K562 (cell line): ENCODE results near the gene TBC1D1. TPM values are rescaled to one million over a fixed set of nuclear protein-coding genes. Genes with fewer than 3 reads are reported as not detected.

Source experiments
- ATAC-seq: fragments of 200-7000 bp; cut with Tn5 transposase; 3 replicates; pipeline ENCODE4 v1.9.1; 2020; ENCODE audit warnings: moderate library complexity
- BruUV-seq: library from RNA; stranded (reverse); fragments of 400-500 nt; replicated peaks from 2 replicates; lab custom pipeline; 2021; lab: Mats Ljungman, UMichigan
- CTCF ChIA-PET: fragments of 300-600 bp; formaldehyde crosslinking; extraction: SDS; loops from one replicate; lab custom pipeline; 2021; ENCODE audit warnings: low intra/inter-chr PET ratio; lab: Yijun Ruan, JAX
- POLR2A ChIA-PET: fragments of 300-600, 350-650 bp; sonication (Branson Sonifier 250); formaldehyde crosslinking; extraction: SDS; loops from one replicate; lab custom pipeline; 2021; ENCODE audit warnings: antibody characterized with exemption, inconsistent platforms; lab: Yijun Ruan, JAX
- DNase-seq, 4 experiments: peaks; one replicate each; pipeline versions ENCODE4 v3.0.0 to v3.0.0-alpha.2; 2011 to 2018; ENCODE audit warnings: low spot score in 3 of 4, mixed read lengths in 3 of 4; ENCODE audit errors: extremely low read depth in 1 of 4
- FAIRE-seq: peaks from 2 replicates; lab custom pipeline; 2011; peaks lifted over from hg19 to GRCh38; lab: Jason Lieb, UNC
- H2AFZ ChIP-seq: 2 replicates; pipeline ENCODE4 v1.6.0; 2011; ENCODE audit warnings: low read depth, low read length, control low read depth, inconsistent platforms
- H3K27ac ChIP-seq: fragments of 200-600 bp; 3 replicates; pipeline ENCODE4 v1.8.0; 2011; ENCODE audit warnings: low read depth, mild to moderate bottlenecking, control low read depth, inconsistent platforms, low read length, moderate library complexity, mixed read lengths; ENCODE audit errors: extremely low read depth
- H3K27me3 ChIP-seq, 2 experiments: fragments of 300-600 bp in 1 of 2; 2 replicates in 1 of 2; 3 replicates in 1 of 2; pipeline versions ENCODE4 v1.6.0 to v1.8.0; 2011; ENCODE audit warnings: inconsistent platforms in 2 of 2, low read length in 2 of 2, mild to moderate bottlenecking in 1 of 2, mixed read lengths in 1 of 2, moderate library complexity in 1 of 2; ENCODE audit not compliant: control insufficient read depth in 2 of 2, insufficient read depth in 2 of 2
- H3K36me3 ChIP-seq: fragments of 300-600 bp; 3 replicates; pipeline ENCODE4 v1.8.0; 2011; ENCODE audit warnings: mild to moderate bottlenecking, low read length, inconsistent platforms; ENCODE audit not compliant: control insufficient read depth, insufficient read depth
- H3K4me1 ChIP-seq, 2 experiments: fragments of 200-600 bp in 1 of 2; replicated peaks in 1 of 2; 2 replicates in 1 of 2; 3 replicates in 1 of 2; pipeline versions ENCODE4 v1.5.1 to v1.8.0; 2011; ENCODE audit warnings: inconsistent platforms in 2 of 2, low read length in 2 of 2, mild to moderate bottlenecking in 1 of 2, mixed read lengths in 1 of 2, moderate library complexity in 1 of 2; ENCODE audit not compliant: control insufficient read depth in 2 of 2, insufficient read depth in 2 of 2
- H3K4me2 ChIP-seq: 2 replicates; pipeline ENCODE4 v1.6.1; 2011; ENCODE audit warnings: low read length, control low read depth, inconsistent platforms, mixed read lengths; ENCODE audit not compliant: insufficient read depth
- H3K4me3 ChIP-seq: fragments of 200-600 bp; sonication (generic), shearing (Covaris generic); 2 replicates; pipeline ENCODE4 v1.5.1; 2016; ENCODE audit warnings: control low read depth, inconsistent platforms
- H3K79me2 ChIP-seq: fragments of 200-600 bp; 3 replicates; pipeline ENCODE4 v1.8.0; 2011; ENCODE audit warnings: low read length, inconsistent platforms; ENCODE audit not compliant: control insufficient read depth, insufficient read depth
- H3K9ac ChIP-seq, 2 experiments: 2 replicates each; pipeline versions ENCODE4 v1.6.0 to v1.6.1; 2011; ENCODE audit warnings: low read depth in 2 of 2, low read length in 2 of 2, control low read depth in 1 of 2, inconsistent platforms in 1 of 2, mild to moderate bottlenecking in 1 of 2, mixed read lengths in 1 of 2; ENCODE audit not compliant: insufficient read depth in 1 of 2
- H3K9me1 ChIP-seq: one replicate; pipeline ENCODE4 v1.6.0; 2011; ENCODE audit warnings: inconsistent platforms, mild to moderate bottlenecking, low read length, moderate library complexity; ENCODE audit not compliant: control insufficient read depth, insufficient read depth
- H3K9me3 ChIP-seq: replicated peaks from 2 replicates; pipeline ENCODE4 v1.5.1; 2011; ENCODE audit warnings: low read depth, low read length, inconsistent platforms; ENCODE audit not compliant: control insufficient read depth, insufficient read depth
- H4K20me1 ChIP-seq: replicated peaks from 2 replicates; pipeline ENCODE4 v1.6.1; 2011; ENCODE audit warnings: low read length, inconsistent platforms, mixed read lengths; ENCODE audit not compliant: control insufficient read depth, insufficient read depth
- CHD2 ChIP-seq: IDR thresholded peaks from 2 replicates; pipeline ENCODE4 v1.6.1; 2011; ENCODE audit warnings: low read depth, low read length
- CREB5 ChIP-seq: fragments of 250-450 bp; sonication (Bioruptor Pico); IDR thresholded peaks from 2 replicates; pipeline ENCODE4 v1.5.0; 2020; ENCODE audit warnings: mild to moderate bottlenecking
- DDX20 ChIP-seq: fragments of 450-650 bp; IDR thresholded peaks from 2 replicates; pipeline ENCODE4 v1.6.1; 2016; ENCODE audit warnings: missing genetic modification characterization, low read depth, mild to moderate bottlenecking, missing compliant biosample characterization, moderate library complexity
- HNRNPUL1 ChIP-seq: fragments of 200-400 bp; formaldehyde crosslinking; IDR thresholded peaks from 2 replicates; pipeline ENCODE4 v1.6.1; 2017; ENCODE audit warnings: low read length
- MYBL2 ChIP-seq, 2 experiments: fragments of 450-650 bp in 1 of 2; sonication (generic) in 1 of 2; formaldehyde crosslinking in 1 of 2; IDR thresholded peaks; 2 replicates each; pipeline versions ENCODE4 v1.6.1 to v1.8.1; 2017 to 2022; ENCODE audit warnings: borderline replicate concordance in 1 of 2, inconsistent platforms in 1 of 2, low read depth in 1 of 2, mild to moderate bottlenecking in 1 of 2, missing genetic modification reagents in 1 of 2, moderate library complexity in 1 of 2
- NONO ChIP-seq, 2 experiments: fragments of 200-400 bp in 1 of 2; fragments of 450-650 bp in 1 of 2; formaldehyde crosslinking in 1 of 2; IDR thresholded peaks; 2 replicates each; pipeline ENCODE4 v1.6.1; 2017; ENCODE audit warnings: low read depth in 2 of 2, mild to moderate bottlenecking in 2 of 2, moderate library complexity in 2 of 2, low read length in 1 of 2
- POLR2H ChIP-seq: IDR thresholded peaks from 2 replicates; pipeline ENCODE4 v1.6.1; 2016; ENCODE audit warnings: missing genetic modification characterization, low read depth, mild to moderate bottlenecking, control low read depth, missing compliant biosample characterization, moderate library complexity
- SRSF9 ChIP-seq: fragments of 200-400 bp; formaldehyde crosslinking; IDR thresholded peaks from 2 replicates; pipeline ENCODE4 v1.6.1; 2017; ENCODE audit warnings: low read depth, low read length, borderline replicate concordance
- ZNF133 ChIP-seq: fragments of 250-450 bp; sonication (Bioruptor Pico); IDR thresholded peaks from 2 replicates; pipeline ENCODE4 v1.4.0; 2020; ENCODE audit warnings: mild to moderate bottlenecking
- ZNF512 ChIP-seq: IDR thresholded peaks from 2 replicates; pipeline ENCODE4 v1.6.1; 2016; ENCODE audit warnings: missing genetic modification characterization, missing compliant biosample characterization
- WGBS: fragments of 100-300 bp; shearing (Covaris generic); methylation state at CpG from one replicate; pipeline ENCODE4 v1.1.6; 2016; ENCODE audit warnings: low coverage, mixed read lengths; ENCODE audit not compliant: insufficient coverage; ENCODE audit errors: missing lambda C conversion rate; 5-methylcytosine and 5-hydroxymethylcytosine counted together
- in situ Hi-C: fragments of 300-500 bp; cut with MboI; formaldehyde crosslinking; loops from 4 replicates; pipeline ENCODE4 v1.15.0; 2018; ENCODE audit warnings: inconsistent platforms, mixed read lengths
- intact Hi-C: fragments of 100-400 bp; cut with micrococcal nuclease; formaldehyde crosslinking; loops from 2 replicates; pipeline ENCODE4 v1.14.2; 2022
- polyA plus RNA-seq, 8 experiments: library from polyadenylated mRNA; depleted of rRNA in 4 of 8; stranded (reverse) in 5 of 8; unstranded in 3 of 8; fragments of >200 nt; fragmentation: Nextera tagmentation in 2 of 8; fragmentation: Illumina TruSeq in 1 of 8; extraction: Ambion mirVana in 2 of 8; extraction: Trizol in 1 of 8; gene quantifications; 2 replicates each; pipeline versions ENCODE4 v1.2.1 to v1.2.3, GENCODE V29; 2011 to 2014; ENCODE audit warnings: inconsistent platforms in 1 of 8, missing spikeins in 1 of 8
- total RNA-seq, 7 experiments: library from RNA; depleted of rRNA in 6 of 7; stranded (reverse); fragments of >200 nt in 6 of 7; fragmentation: Illumina TruSeq in 2 of 7; extraction: Trizol in 2 of 7; gene quantifications; 2 replicates each; pipeline versions ENCODE4 v1.2.1 to v1.2.3, GENCODE V29; 2011 to 2021; ENCODE audit warnings: low replicate concordance in 1 of 7

The TBC1D1 gene
- total and polyA plus RNA-seq, 9 of the 15 experiments (the other 6 are each of a cell fraction or from before 2014, with no cell fraction given) = 0.59 to 14.2 (median 8.8) TPM

- ChIA-PET POLR2A (interaction anchor here (0.7 to 1.1 kb wide), 2 partner anchors 11 to 16 kb away, joined by 3 read pairs; no protein-coding TSS in a partner anchor), CTCF (no interaction called here)
- Histone ChIP-seq H4K20me1 (no peaks in the 10 kb centered on the region), H3K27me3 (peaks cover 12 to 43% of the 10 kb centered on the region in 2 experiments; a peak in 3 of 5 replicates), H2AFZ (no peak overlapping the region), H3K9me3 (no peaks in the 10 kb centered on the region), H3K4me1 (peaks cover 2 to 12% of the 10 kb centered on the region in 2 experiments; a peak in 3 of 5 replicates), H3K4me3 (no peak overlapping the region), H3K9ac (no peak overlapping the region), H3K9me1 (no peaks in the 10 kb centered on the region), H3K79me2 (no peaks in the 10 kb centered on the region), H3K27ac (no peak overlapping the region), H3K36me3 (no peaks in the 10 kb centered on the region), H3K4me2 (no peak overlapping the region)
- intact Hi-C loops = no loop called here
- WGBS = 33% methylated on average over 41 of the region's 63 CpGs
- FAIRE-seq = no peak
- BruUV-seq = no TSS peak
- no peak for ATAC-seq
- in situ Hi-C loops = no loop called here
- DNase-seq = no peak
- TF ChIP-seq POLR2H (tag) (no peak), HNRNPUL1 (no peak), SRSF9 (no peak), CHD2 (no peak), CREB5 (CRISPR knock-in tag) (no peak), MYBL2 (IDR thresholded peaks at IDR 0.05; ENCODE audit: low read depth) (no peak), MYBL2 (CRISPR knock-in tag; IDR thresholded peaks at IDR 0.05; ENCODE audit: borderline replicate concordance) (no peak), NONO (IDR thresholded peaks at IDR 0.05; ENCODE audit: low read depth in 2 of 2, low read length in 1 of 2) (no peak), DDX20 (tag) (no peak), ZNF512 (no peak), ZNF133 (CRISPR knock-in tag) (no peak)
Observed at GRCh38 chr4:37889849-37890800, 759 bp upstream of the TBC1D1 start.
